HEK293T (cell line): ENCODE measurements around the gene GCC2.

Experiments
- ARNT ChIP-seq: fragments of 450-650 bp; IDR thresholded peaks from 2 replicates; pipeline ENCODE4 v1.6.1; 2017; ENCODE audit warnings: mild to moderate bottlenecking
- BHLHE40 ChIP-seq: fragments of 450-650 bp; IDR thresholded peaks from 2 replicates; pipeline ENCODE4 v1.6.1; 2016; ENCODE audit warnings: mild to moderate bottlenecking, moderate library complexity, borderline replicate concordance
- CTBP1 ChIP-seq: fragments of 450-650 bp; IDR thresholded peaks from 2 replicates; pipeline ENCODE4 v1.6.1; 2016; ENCODE audit warnings: borderline replicate concordance
- ELF4 ChIP-seq: fragments of 450-650 bp; IDR thresholded peaks from 2 replicates; pipeline ENCODE4 v1.6.1; 2017; ENCODE audit warnings: antibody characterized with exemption
- FOXA1 ChIP-seq: fragments of 450-650 bp; IDR thresholded peaks from 2 replicates; pipeline ENCODE4 v1.6.1; 2016; ENCODE audit warnings: mild to moderate bottlenecking
- FOXK2 ChIP-seq: fragments of 450-650 bp; IDR thresholded peaks from 2 replicates; pipeline ENCODE4 v1.6.1; 2016; ENCODE audit warnings: mild to moderate bottlenecking
- FOXM1 ChIP-seq: fragments of 450-650 bp; IDR thresholded peaks from 2 replicates; pipeline ENCODE4 v1.6.1; 2017; ENCODE audit warnings: mild to moderate bottlenecking, borderline replicate concordance
- HDGF ChIP-seq: fragments of 450-650 bp; IDR thresholded peaks from 2 replicates; pipeline ENCODE4 v1.6.1; 2017; ENCODE audit warnings: antibody characterized with exemption, borderline replicate concordance
- NFRKB ChIP-seq: fragments of 450-650 bp; IDR thresholded peaks from 2 replicates; pipeline ENCODE4 v1.6.1; 2016; ENCODE audit warnings: mild to moderate bottlenecking, moderate library complexity
- SP1 ChIP-seq: fragments of 450-650 bp; IDR thresholded peaks from 2 replicates; pipeline ENCODE4 v1.6.1; 2017
- SUZ12 ChIP-seq: fragments of 450-650 bp; IDR thresholded peaks from 2 replicates; pipeline ENCODE4 v1.6.1; 2016; ENCODE audit warnings: mild to moderate bottlenecking
- TARDBP ChIP-seq: fragments of 450-650 bp; IDR thresholded peaks from 2 replicates; pipeline ENCODE4 v1.6.1; 2016
- ZNF384 ChIP-seq: fragments of 450-650 bp; IDR thresholded peaks from 2 replicates; pipeline ENCODE4 v1.6.1; 2016
- TF ChIP-seq, protein P1 (sequence below): fragments of 450-650 bp; IDR thresholded peaks from 2 replicates; pipeline ENCODE4 v1.6.1; 2016

DNA sequence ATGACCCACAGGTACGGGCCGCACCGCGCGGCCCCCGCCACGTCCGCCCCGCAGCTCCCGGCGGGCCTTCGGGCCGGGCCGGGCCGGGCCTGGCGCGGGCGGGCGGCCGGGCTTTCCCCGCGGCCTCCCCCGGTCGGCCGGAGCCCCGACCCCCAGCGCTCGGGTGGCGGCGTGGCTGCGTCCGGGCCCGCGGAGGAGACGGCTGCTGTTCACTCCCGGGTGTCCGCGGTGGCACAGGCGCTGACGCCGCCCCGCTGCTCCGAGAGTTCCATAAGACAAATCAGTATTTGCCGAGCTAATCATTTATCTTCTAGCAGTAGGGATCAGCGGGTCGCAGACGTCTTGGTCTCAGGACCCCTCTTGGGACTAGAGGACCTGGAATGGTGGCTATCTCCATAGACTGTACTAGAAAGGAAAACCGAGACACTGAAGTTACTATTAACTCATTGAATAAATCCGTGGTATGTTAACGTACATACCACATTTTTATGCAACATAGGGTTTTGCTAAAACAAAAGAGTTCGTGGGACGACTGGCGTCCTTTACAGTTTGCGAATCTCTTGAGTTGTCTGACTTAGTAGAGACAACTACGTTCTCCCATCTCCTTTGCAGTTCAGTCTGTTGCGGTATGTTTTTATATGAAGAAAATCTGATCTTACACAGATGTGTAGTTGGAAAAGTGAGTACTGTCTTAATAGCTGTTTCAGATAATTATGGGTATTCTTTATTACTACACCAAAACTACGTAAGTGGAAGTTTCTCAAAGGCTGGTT is 85.8 kb downstream of the GCC2 start:
- TF ChIP-seq BHLHE40 (no peak), SP1 (no peak), TARDBP (no peak), HDGF (no peak), SUZ12 (no peak), ZNF384 (no peak), NFRKB (no peak), FOXA1 (no peak), FOXM1 (no peak), FOXK2 (no peak), ELF4 (no peak), CTBP1 (no peak), ARNT (no peak)
- TF ChIP-seq, protein P1, sequence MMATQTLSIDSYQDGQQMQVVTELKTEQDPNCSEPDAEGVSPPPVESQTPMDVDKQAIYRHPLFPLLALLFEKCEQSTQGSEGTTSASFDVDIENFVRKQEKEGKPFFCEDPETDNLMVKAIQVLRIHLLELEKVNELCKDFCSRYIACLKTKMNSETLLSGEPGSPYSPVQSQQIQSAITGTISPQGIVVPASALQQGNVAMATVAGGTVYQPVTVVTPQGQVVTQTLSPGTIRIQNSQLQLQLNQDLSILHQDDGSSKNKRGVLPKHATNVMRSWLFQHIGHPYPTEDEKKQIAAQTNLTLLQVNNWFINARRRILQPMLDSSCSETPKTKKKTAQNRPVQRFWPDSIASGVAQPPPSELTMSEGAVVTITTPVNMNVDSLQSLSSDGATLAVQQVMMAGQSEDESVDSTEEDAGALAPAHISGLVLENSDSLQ, result no peak
